Stomach (tissue), 9 donors: ENCODE measurements around the gene PRSS22. TPM values are rescaled to one million over a fixed set of nuclear protein-coding genes. Genes with fewer than 3 reads are reported as not detected.

Experiments used
- DNase-seq, 2 donors: peaks; one replicate each; pipeline versions ENCODE4 v3.0.0 to v3.0.0-alpha.2; 2013 to 2019
- H3K27ac ChIP-seq, 5 donors: fragments of 200-600 bp in 4 of 5; sonication (generic) in 4 of 5; one replicate each; pipeline ENCODE4 v1.5.1; 2013 to 2019; ENCODE audit warnings: mild to moderate bottlenecking in 1 of 5, moderate library complexity in 1 of 5
- H3K27me3 ChIP-seq, 3 donors: fragments of 200-600 bp; sonication (generic); one replicate each; pipeline ENCODE4 v1.5.1; 2017 to 2019; ENCODE audit warnings: mixed run types in 1 of 3
- H3K36me3 ChIP-seq, 4 donors: fragments of 200-600 bp; sonication (generic); 1 replicate in 3 of 4; 2 replicates in 1 of 4; pipeline ENCODE4 v1.5.1; 2016 to 2019
- H3K4me1 ChIP-seq, 4 donors: fragments of 200-600 bp; sonication (generic); one replicate each; pipeline ENCODE4 v1.5.1; 2016 to 2019
- H3K4me3 ChIP-seq, 4 donors: fragments of 200-600 bp; sonication (generic) in 3 of 4; one replicate each; pipeline ENCODE4 v1.5.1; 2016 to 2019; ENCODE audit warnings: mild to moderate bottlenecking in 1 of 4
- H3K9me3 ChIP-seq, 4 donors: fragments of 200-600 bp; sonication (generic); one replicate each; pipeline ENCODE4 v1.5.1; 2016 to 2019
- EP300 ChIP-seq: sonication (generic); formaldehyde crosslinking; IDR thresholded peaks from one replicate; pipeline ENCODE4 v1.6.1; 2017; ENCODE audit warnings: antibody characterized with exemption
- POLR2A ChIP-seq, 4 donors: fragments of 450-650 bp; IDR thresholded peaks; one replicate each; pipeline ENCODE4 v1.6.1; 2016; ENCODE audit warnings: antibody characterized with exemption in 4 of 4, control low read depth in 2 of 4, mild to moderate bottlenecking in 1 of 4, moderate library complexity in 1 of 4
- POLR2AphosphoS5 ChIP-seq, 3 donors: sonication (generic); formaldehyde crosslinking; IDR thresholded peaks; one replicate each; pipeline ENCODE4 v1.6.1; 2016; ENCODE audit warnings: antibody characterized with exemption in 3 of 3
- WGBS, 5 donors: extraction: QIAGEN DNeasy Blood & Tissue Kit in 3 of 5; methylation state at CpG; one replicate each; pipeline versions ENCODE4 v1.1.5 to v1.1.7; 2013 to 2018; 5-methylcytosine and 5-hydroxymethylcytosine counted together
- intact Hi-C: fragments of 100-400 bp; cut with DNase I; formaldehyde crosslinking; loops from one replicate; pipeline ENCODE4 v1.15.1; 2023; ENCODE audit warnings: low total_unique reads
- polyA plus RNA-seq, 3 donors: library from polyadenylated mRNA; stranded (reverse); fragments of 200-250 nt; gene quantifications; one replicate each; pipeline ENCODE4 v1.2.3, GENCODE V29; 2013
- total RNA-seq, 5 donors: library from RNA; depleted of rRNA; stranded (reverse); fragments of >200 nt; gene quantifications; one replicate each; pipeline versions ENCODE4 v1.1.0 to v1.2.3, GENCODE V29; 2014 to 2016
- TF ChIP-seq, protein P1 (sequence below), 7 experiments: fragments of 450-650 bp in 4 of 7; fragments of 200-600 bp in 3 of 7; sonication (generic) in 3 of 7; IDR thresholded peaks; one replicate each; pipeline ENCODE4 v1.5.1; 2016 to 2019; ENCODE audit warnings: antibody characterized with exemption in 7 of 7, control low read depth in 2 of 7, mild to moderate bottlenecking in 1 of 7
- donor health status: healthy with polysubstance abuse.
- donor health status: Bipolar disorder and iron deficiency.
- donor health status: healthy.

Gene PRSS22
- total and polyA plus RNA-seq, 8 donors = 1.8 to 62.2 (median 10.3) TPM; not detected in 1

DNA sequence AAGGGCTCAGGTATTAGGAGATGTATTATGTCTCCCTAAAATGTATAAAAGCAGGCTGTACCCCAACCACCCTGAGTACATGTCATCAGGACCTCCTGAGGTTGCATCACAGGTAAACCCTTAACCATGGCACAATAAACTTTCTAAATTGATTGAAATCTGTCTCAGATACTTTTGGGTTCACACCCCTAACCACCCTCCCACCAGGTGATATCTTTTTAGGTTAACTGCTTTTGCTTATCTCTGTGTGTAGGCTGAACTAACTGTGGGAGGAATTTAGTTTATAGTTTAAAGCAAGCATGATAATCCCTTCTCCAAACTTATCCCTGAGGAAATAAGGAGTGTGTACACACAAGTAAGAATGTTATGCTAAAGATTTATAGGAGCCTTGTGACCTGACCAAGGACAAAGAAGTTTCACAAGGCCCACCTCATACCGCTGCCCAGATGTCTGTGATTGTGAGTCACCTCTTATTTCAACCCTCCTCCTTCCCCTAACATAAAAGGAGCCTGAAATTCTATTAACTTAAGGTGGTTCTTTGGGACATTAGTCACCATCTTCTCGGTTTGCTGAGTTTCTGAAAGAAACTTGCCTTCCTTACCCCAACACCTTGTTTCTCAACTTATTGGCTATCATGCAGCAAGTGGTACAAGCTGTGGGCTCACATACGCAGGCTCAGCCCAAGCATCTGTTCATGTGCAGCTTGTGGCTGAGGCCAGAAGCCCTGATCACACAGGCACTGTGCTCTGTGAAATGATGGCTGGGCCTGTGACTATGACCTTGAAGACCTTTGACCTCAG is 11.3 kb downstream of the PRSS22 start:
- peak in 1 of 2 donors; percentile 50 for DNase-seq
- no peak for TF ChIP-seq EP300
- TF ChIP-seq, protein P1, sequence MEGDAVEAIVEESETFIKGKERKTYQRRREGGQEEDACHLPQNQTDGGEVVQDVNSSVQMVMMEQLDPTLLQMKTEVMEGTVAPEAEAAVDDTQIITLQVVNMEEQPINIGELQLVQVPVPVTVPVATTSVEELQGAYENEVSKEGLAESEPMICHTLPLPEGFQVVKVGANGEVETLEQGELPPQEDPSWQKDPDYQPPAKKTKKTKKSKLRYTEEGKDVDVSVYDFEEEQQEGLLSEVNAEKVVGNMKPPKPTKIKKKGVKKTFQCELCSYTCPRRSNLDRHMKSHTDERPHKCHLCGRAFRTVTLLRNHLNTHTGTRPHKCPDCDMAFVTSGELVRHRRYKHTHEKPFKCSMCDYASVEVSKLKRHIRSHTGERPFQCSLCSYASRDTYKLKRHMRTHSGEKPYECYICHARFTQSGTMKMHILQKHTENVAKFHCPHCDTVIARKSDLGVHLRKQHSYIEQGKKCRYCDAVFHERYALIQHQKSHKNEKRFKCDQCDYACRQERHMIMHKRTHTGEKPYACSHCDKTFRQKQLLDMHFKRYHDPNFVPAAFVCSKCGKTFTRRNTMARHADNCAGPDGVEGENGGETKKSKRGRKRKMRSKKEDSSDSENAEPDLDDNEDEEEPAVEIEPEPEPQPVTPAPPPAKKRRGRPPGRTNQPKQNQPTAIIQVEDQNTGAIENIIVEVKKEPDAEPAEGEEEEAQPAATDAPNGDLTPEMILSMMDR (IDR thresholded peaks at IDR 0.05) = no peak
- TF ChIP-seq POLR2AphosphoS5 (IDR thresholded peaks at IDR 0.05) = no peak
- TF ChIP-seq POLR2A (IDR thresholded peaks at IDR 0.05) = no peak
- peaks cover 7 to 29% (median 11%) of the 10 kb centered on the region in 4 donors for H3K4me1 ChIP-seq
- H3K27me3 ChIP-seq = peaks cover 0 to 38% (median 5%) of the 10 kb centered on the region in 3 donors
- intact Hi-C loops = no loop called here
- no peak overlapping the region for H3K4me3 ChIP-seq
- H3K36me3 ChIP-seq = no peaks in the 10 kb centered on the region
- H3K27ac ChIP-seq = peak overlapping the region in 3 of 5 donors; percentile 8 to 76 (median 46)
- 26 to 40% (median 31%) methylated on average over 3 of the region's 3 CpGs for WGBS, 5 donors
- H3K9me3 ChIP-seq = no peaks in the 10 kb centered on the region

DNA sequence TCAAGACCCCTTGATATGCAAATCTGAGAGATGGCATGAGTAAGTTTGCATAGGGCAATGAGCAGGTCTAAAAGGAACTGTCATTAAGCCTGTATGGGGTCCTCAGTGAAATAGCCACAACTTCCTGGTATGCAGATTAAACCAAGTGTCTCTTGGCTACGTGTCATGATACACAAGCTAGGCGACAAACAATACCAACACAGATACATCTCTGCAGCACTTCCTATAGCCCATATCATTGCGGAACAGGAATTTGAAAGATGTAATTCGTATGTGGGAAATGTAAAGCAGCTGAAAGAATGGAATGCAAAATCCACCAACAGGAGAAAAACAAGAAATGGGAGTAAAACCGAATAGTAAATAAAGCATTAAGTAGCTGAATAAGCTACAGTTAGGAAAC is 12.9 kb downstream of the PRSS22 start:
- intact Hi-C loops = no loop called here
- no peaks in the 10 kb centered on the region for H3K36me3 ChIP-seq
- 71 to 83% (median 82%) methylated on average over 5 of the region's 5 CpGs for WGBS, 5 donors

DNA sequence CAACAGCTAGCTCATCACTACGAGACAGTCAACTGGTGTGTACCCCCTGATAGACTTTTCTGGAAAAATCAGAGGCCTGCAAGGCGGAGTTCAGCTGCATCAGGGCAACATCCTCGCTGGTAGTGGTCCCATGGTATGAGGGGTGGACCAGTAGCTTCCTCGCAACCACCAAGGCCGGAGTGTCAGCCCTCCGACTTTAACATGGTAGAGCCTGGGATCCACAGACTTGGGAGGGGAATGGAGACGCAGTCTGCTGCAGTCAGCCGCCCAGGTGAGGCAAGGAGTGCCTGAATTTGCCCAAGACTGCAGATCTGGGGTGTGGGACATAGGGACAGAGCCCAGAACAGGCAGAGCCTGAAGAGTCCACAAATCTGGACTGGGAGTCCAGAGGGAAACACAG is 14.4 kb downstream of the PRSS22 start:
- Histone ChIP-seq H3K36me3 (no peaks in the 10 kb centered on the region), H3K4me3 (no peak overlapping the region), H3K9me3 (no peaks in the 10 kb centered on the region), H3K27me3 (peaks cover 0 to 33% (median 0%) of the 10 kb centered on the region in 3 donors), H3K4me1 (peaks cover 8 to 37% (median 20%) of the 10 kb centered on the region in 4 donors), H3K27ac (no peak overlapping the region)
- TF ChIP-seq, protein P1 (IDR thresholded peaks at IDR 0.05) = no peak
- TF ChIP-seq EP300 (no peak), POLR2AphosphoS5 (IDR thresholded peaks at IDR 0.05) (no peak), POLR2A (IDR thresholded peaks at IDR 0.05) (no peak)
- no peak for DNase-seq
- intact Hi-C loops = no loop called here
- WGBS, 5 donors = 87 to 93% (median 89%) methylated on average over 8 of the region's 8 CpGs

More for the DNA sequence above, 12.9 kb downstream of the PRSS22 start:
- Histone ChIP-seq H3K4me3 (no peak overlapping the region), H3K27me3 (peaks cover 0 to 39% (median 4%) of the 10 kb centered on the region in 3 donors), H3K4me1 (peaks cover 8 to 37% (median 17%) of the 10 kb centered on the region in 4 donors), H3K9me3 (no peaks in the 10 kb centered on the region), H3K27ac (no peak overlapping the region)
- TF ChIP-seq POLR2AphosphoS5 (IDR thresholded peaks at IDR 0.05) (no peak), POLR2A (IDR thresholded peaks at IDR 0.05) (no peak), EP300 (no peak)
- TF ChIP-seq, protein P1 (IDR thresholded peaks at IDR 0.05) = no peak
- no peak for DNase-seq

DNA sequence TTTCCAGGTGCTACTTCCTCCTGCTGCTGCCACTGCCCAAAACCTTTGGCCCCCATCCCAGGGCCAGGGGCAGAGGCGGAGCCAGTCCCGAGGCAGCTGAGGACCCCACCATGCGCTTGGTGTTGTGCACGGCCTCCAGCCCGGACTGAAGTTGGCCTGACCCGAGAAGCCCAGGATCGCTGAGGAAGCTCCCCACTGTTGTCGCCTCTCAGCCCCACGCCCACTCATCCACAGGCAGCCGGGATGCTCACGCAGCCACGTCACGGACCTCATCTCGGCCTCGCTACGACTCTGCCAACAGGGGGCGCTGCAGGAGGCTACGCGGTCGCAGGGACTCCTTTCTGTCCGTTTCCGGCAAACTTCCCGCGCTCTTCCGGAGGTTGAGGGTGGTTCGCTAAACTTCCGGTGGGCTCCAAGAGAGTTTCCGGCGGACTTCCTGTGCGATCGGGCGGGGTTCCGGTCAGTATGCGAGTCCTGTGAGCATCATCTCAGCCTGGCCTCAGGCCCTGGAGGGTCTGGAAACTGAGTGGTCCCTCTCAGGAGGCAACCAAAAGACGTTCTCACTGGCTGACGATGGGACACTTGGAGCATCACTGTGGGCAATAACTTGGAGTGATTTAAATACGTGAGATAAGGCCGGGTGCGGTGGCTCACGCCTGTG is 15.5 kb downstream of the PRSS22 start:
- TF ChIP-seq POLR2AphosphoS5 (IDR thresholded peaks at IDR 0.05) (peak in 1 of 3 donors; percentile 29), EP300 (no peak)
- TF ChIP-seq, protein P1 (IDR thresholded peaks at IDR 0.05) = peak in 5 of 7 experiments; percentile 16 to 44 (median 26)
- WGBS, 5 donors = 31 to 47% (median 45%) methylated on average over 24 to 40 of the region's 40 CpGs

More for the DNA sequence above, 15.5 kb downstream of the PRSS22 start:
- intact Hi-C loops = no loop called here
- Histone ChIP-seq H3K4me1 (peaks cover 8 to 35% (median 20%) of the 10 kb centered on the region in 4 donors), H3K27me3 (peaks cover 0 to 40% (median 0%) of the 10 kb centered on the region in 3 donors), H3K4me3 (peak overlapping the region in 3 of 4 donors; percentile 16 to 33 (median 25)), H3K9me3 (no peaks in the 10 kb centered on the region), H3K27ac (peak overlapping the region in 3 of 5 donors; percentile 25 to 32 (median 29)), H3K36me3 (no peaks in the 10 kb centered on the region)
- DNase-seq = peak; percentile 50 to 83
